Stimulated activated CD8-positive, alpha-beta memory T cell treated with anti-CD3 and anti-CD28 coated beads, Interleukin-4, amount 100 ng/mL, for 48 hours (primary cell): Measurements from ENCODE around the gene MAGI2.
"Not testable (repeated sequence)": the region's sequence is repeated elsewhere in the genome, so short reads cannot be mapped to it uniquely, and the experiment has no call there.

ENCODE experiments used
- DNase-seq: peaks from one replicate; pipeline ENCODE4 v3.0.0-alpha.2; 2020

Gene MAGI2

DNA sequence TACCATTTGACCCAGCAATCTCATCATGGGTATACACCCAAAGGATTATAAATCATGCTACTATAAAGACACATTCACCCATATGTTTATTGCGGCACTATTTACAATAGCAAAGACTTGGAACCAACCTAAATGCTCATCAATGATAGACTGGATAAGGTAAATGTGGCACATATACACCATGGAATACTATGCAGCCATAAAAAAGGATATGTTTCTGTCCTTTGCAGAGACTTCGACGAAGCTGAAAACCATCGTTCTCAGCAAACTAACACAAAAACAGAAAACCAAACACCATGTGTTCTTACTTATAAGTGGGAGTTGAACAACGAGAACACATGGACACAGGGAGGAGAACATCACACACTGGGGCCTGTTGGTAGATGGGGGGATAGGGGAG, 1131.2 kb downstream of the MAGI2 start:
- not testable (repeated sequence) for DNase-seq

DNA sequence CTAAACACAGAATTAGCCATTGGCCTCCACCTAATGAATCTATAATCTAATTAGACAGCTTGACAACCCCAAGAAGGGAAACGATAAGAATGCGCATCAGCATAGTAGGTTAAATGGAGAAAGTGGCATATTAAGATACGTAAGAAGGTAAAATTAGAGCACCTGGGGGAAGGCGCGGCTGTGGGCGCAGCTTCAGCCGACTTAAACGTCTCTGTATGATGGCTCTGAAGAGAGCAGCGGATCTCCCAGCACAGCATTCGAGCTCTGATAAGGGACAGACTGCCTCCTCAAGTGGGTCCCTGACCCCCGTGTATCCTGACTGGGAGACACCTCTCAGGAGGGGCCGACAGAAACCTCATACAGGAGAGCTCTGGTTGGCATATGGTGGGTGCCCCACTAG, 1136.1 kb downstream of the MAGI2 start:
- no peak for DNase-seq

DNA sequence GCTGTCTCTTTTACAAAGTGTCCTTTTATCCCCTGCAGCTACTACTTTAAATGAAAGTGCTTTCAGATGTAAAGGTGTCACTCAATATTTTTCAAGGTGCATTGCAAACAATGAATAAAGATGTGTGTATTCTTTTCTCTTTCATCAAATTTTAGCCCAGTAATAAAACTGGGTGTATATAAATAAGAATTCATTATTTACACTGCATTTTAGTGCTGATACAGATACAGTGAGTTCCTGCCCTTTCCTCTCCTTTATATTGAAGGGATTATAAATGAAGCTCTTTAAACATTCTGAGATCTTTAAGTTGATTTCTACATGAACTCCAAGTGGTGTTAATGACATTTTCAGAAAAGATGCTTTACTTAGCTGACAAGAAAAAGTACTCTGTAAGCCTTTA, 1137.4 kb downstream of the MAGI2 start:
- no peak for DNase-seq

DNA sequence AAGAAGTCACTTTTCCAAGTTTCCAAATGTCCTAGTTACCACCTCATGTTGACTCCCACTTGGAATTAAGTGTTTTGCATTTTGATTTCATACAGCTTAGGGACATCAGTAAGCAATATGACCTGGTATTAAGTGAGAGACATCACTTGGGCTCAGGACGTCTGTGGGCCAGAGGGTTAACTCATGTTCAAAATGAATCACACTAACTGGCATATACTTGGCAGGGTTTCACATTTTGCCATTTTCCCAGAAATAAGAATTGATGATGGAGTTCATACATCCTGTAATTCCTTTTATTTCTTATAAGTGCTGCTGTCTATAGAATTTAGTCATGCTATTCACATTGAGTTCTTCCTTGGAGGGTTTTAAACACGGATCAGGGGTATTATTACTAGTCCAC, 1138.3 kb downstream of the MAGI2 start:
- no peak for DNase-seq

DNA sequence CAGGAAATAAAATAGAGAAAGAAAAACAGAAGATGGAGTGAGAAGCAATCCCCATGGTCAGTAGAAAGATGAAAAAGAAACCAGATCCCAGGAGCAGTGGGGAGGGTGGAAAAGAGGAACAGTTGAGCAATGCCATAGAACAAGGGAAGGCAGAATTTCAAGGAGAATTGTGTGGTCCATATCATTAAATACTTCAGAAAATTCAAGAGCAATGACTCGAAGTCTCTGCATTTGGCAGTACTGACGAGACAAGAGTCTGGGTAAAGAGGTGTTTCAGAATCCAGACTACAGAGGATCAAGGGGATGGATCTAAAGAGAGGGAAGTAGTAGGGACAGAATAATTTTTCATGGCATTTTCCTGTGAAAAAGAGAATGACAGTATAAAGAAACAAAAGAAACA, 1142.3 kb downstream of the MAGI2 start:
- DNase-seq, result no peak

DNA sequence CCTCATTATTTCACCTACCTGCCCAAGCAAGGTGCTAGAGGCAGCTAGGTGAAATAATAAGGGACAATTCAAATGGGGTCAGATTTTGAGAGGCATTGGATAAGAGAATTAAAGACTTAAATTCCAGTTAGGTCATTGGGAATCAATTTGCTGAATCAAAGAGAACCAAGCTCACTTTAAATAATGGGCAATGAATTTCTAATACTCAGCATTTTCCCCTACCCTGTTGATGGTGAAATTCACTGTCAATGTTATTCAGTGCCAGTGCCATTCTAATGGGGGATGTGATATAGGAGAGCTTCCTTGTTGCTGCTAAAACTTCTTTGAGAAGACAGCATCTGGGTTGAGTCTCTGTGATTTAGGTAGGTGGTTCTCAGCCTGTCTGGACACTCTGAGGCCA, 1145.6 kb downstream of the MAGI2 start:
- no peak for DNase-seq

DNA sequence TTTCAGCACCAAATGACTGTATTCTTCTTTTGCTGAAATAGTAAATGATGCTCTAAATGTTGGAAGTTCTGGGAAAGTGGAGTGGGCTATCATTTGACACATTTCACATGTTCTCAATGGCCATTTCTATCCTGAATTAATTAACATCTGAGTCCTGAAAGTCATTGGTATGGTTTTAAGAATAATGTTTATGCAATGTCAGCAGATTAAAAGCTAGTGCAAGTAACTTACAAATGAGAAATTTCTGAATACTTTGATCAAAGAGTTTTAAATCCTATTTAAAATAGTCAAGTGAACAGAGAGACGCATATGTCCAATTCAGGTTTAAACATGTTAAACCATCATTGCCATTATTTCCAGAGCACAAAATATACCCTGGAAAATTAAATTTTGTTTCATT, 1146.8 kb downstream of the MAGI2 start:
- DNase-seq, result no peak

DNA sequence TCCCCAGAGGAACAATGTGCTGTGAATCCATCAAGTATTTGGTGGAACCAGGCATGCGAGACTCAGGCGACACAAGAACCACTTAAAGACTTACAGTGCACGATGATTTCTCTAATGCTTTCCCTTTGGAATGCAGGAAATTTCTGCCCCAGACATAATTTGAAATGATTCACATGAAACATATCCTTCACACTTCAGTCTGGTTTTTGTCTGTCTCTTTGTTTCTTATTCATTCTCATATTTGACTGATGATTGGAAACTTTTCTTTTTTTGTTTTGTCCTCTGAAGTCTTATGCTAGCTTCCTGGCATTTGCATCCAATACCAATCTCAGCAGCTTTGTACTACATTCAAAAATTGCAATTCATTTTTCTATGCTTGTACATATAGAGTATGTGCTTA, 1152.1 kb downstream of the MAGI2 start:
- DNase-seq, result no peak

DNA sequence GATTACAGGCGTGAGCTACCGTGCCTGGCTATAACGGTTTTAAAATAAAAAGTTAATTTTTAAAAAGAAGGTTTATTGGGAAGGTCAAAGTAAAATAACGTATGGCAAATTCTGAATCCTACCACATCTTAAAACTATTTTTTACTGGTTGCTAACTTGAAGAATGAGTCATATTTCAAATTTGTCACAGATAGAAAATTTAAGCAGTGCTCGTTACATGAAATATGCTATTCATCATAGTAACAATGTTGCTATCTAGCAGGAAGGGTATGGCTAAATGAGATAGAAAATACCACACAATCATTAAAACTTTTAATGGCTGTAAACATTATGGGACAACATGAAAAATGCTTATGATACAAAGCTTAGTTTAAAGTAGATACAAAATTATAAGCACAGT, 1154.4 kb downstream of the MAGI2 start:
- DNase-seq, result no peak

DNA sequence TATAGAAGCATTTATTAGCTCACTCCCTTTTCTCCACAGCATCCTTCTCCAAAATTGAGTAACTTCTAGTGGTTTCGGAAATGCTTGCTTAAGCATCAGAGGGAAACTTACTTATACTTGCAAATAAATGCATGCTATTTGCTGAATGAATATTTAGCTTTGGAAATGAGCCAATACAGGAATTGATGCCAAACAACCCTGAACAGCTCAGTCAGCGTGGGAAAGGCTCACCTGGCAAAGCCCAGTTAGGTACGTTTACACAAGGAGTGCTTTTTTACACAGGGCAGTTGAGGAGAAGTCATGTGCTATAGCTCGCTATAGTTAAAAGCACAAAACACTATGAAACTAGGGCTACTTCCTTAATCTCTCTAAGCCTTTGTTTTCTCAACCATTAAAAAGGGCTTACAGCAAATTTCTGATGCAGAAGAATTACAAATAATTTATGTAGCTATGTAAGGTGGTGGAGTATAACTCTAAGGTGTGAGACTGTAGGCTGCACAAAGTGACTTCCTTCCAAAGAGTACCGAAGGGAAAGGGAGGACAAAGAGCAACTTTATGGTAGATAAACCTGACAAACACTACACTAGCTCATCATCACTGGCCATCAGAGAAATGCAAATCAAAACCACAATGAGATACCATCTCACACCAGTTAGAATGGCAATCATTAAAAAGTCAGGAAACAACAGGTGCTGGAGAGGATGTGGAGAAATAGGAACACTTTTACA, 1156.7 kb downstream of the MAGI2 start:
- DNase-seq, result no peak

DNA sequence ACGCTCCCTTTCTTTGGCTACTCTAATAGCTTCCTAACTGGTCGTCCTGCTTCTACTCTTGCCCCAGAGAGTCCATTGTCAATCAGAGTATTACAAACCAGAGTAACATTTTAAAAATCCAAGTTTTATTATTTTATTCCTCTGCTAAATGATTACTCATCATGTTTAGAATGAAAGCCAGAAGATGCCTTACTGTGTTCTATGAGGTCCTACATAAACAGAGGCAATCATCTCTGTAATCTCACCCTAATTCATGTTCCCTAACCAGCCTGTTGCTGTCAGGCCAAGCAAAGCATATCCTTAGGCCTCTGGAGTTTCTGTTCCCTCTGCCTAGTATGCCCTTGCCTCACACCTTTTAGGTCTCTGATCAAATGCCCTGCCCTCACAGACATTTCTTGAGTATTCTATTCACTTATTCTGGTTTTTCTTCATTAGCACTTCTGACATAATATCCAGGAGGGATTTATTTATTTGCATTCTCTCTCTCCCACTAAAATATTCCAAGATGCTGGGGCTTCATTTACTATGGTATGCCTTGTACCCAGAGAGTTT, 1157.3 kb downstream of the MAGI2 start:
- no peak for DNase-seq

DNA sequence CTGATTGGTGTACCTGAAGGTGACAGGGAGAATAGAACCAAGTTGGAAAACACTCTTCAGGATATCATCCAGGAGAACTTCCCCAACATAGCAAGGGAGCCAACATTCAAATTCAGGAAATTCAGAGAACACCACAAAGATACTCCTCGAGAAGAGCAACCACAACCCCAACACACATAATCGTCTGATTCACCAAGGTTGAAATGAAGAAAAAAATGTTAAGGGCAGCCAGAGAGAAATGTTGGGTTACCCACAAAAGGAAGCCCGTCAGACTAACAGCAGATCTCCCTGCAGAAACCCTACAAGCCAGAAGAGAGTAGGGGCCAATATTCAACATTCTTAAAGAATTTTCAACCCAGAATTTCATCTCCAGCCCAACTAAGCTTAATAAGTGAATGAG, 1164.0 kb downstream of the MAGI2 start:
- DNase-seq, result not testable (repeated sequence)

DNA sequence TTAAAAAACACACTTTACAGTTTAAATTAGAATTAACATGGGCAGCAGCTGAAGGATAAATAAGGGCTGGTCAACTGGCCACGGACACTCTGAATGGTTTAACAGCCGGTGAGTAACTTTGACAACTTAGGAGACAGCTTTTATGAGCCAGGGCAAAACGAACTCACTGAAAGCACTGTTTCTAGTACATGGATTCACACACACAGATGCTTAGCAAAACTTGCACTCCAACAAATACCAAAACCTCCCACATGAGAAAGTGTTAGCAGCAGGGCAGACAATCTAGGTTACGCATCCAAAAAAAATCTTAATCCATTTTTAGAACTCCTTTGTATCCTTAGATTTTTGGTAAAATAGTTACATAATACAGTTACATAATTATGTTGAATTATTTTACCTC, 1168.5 kb downstream of the MAGI2 start:
- no peak for DNase-seq

DNA sequence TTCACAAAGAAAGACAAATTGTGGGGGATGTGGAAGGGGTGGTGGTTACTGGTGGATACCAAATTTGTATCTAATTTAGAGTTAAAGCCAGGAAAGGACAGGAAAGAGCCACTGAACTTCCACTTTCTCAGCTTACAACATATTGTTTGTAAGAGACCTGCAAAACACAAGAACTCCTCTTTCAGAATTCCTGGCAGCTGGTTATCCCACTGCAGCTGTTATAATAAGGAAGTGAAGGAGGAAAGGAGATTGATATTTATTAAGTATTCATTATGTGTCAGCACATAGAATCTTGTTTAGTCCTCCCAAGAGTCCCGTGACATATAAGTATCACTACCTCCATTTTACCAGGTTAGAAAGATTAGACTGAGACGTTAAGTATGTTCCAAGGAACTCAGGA, 1173.2 kb downstream of the MAGI2 start:
- no peak for DNase-seq

DNA sequence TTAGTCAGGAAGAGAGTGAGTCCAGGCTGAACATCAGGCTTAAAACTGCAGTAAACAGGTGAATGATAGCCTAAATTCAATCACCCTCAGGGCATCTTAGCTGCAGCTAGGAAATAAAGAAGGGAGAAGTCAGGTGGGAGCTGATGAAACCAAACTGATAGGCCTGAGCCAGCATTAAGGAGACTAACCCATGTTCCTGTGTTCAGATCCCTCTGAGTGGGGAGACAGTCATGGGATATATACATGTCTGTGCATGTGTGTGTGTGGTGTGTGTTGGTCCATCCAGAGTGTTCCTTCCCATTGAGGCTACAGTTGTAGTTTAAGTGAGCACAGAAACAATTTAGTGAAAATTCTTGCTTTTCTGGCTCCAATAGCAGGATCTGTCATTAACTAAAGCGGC, 1174.0 kb downstream of the MAGI2 start:
- DNase-seq, result no peak

DNA sequence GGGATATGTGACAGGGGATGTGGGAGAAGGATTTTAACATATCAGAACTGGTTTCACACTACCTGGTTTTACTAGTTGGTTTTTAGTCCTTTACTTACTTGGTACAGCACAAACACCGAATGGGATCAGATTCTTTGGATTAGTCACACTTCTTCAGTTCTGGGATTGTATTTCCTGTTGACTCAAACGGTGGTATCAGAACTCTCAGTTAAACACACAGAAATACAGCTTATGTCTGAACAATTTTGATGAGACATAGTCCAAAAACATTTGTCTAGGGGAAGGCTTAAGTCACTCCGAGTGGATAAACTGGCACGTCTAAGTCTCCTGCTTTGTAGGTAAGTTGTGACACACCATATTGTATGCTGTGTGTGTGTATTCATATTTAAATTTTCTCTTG, 1174.4 kb downstream of the MAGI2 start:
- DNase-seq, result no peak

DNA sequence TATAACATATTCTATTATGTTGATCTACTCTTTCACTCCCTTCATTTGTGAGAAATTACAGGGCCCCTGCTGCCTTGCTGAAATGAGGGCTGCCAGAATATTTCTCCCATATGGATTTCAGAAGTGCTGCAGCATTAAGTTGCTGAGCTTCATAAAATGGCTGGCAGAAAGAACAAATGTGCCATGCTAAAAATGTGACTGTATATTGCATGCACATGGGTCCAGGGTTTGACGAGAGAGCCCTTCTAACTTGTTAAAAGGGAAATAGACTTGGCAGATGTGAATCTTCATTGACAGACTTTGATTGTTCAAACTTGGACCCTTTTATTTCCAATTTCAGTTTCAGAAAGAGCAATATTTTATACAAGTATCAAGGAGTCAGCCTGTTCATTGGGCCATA, 1186.3 kb downstream of the MAGI2 start:
- DNase-seq, result no peak

DNA sequence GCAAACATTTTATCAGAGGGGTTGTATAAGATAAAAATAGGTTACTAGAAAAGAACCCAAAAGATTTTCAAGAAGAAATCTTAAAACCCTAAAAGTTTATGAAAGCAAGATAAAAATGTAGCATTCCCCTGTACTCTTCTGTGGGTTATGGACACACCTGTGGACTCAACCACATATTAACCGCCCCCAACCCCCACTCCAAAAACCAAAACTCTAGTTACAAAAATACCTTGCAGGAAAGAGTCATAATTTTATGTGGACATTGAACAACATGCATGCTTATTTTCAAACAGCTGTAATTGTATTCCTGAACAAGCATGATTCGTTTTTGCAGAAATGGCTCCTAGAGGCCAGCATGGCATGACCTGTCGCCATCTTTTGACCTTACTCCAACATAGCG, 1188.0 kb downstream of the MAGI2 start:
- no peak for DNase-seq

DNA sequence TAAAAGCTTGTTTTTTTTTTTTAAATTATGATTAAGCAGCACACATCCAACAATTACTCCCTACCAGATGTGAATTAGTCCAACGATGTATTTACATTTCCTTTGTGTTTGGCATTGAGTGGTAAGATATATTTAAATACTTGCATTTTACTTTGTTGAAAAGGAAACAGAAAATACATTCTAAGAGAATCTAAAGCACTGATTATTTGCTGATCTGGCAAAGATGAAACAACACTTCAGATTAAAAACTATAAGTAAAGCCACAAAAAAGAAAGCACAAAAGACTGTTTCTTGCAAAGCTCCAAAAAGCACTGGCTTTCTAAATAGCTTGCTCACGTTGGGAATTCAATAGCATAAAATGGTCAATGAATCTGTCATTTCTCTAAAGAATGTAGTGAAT, 1188.4 kb downstream of the MAGI2 start:
- DNase-seq, result no peak

DNA sequence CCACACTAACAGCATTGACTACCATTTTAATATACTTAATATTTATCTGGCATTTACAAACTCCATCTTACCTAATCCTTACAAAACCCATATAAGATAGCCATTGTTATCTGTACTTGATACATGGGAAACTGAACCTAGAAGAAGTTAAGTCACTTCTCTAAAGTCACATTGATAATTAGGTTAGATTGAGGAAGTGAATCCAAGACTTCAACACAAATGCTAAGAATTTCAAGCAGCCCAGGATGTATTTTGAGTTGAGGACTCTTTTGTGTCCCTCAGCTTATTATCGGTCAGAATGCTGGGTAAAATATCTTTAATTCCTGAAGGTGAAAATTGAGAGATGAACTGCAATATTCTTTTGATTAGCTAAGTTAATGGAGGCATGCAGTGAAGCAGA, 1189.4 kb downstream of the MAGI2 start:
- DNase-seq, result no peak

DNA sequence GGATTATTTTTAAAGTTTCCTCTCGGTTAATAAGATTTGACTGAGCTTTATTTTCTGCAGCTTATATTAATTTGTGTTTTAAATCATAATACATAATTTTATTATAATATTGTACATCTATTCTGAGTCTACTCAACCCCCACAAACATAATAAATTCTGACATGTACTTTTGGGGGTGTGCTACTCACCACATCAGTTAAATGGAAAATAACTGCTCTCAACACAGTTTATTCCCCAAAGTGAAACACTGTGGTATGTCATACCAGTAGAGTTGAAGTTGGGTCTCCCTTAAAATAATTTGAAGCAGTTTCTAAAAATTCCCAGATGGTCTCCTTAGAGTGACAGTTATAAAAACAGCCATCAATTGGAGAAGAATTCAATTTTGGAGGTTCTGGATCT, 1191.7 kb downstream of the MAGI2 start:
- no peak for DNase-seq

DNA sequence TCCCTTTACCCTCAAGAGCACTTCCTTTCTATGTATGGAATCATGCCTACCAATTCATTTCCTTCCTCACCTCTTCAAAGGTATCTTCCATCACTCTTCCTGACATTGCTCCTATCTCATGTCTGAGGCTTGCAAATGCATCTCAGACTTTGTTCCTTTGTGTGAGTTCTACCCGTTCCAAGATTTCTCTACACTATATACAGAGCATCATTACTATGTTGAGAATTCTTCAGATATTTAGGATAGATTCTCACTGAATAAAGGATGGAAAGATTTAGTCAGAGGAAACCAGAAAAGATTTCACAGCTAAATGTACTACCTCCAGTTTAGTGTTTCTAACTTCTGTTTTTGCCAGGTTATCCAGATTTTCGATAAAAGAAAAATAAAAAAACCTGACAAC, 1192.2 kb downstream of the MAGI2 start:
- DNase-seq, result no peak

DNA sequence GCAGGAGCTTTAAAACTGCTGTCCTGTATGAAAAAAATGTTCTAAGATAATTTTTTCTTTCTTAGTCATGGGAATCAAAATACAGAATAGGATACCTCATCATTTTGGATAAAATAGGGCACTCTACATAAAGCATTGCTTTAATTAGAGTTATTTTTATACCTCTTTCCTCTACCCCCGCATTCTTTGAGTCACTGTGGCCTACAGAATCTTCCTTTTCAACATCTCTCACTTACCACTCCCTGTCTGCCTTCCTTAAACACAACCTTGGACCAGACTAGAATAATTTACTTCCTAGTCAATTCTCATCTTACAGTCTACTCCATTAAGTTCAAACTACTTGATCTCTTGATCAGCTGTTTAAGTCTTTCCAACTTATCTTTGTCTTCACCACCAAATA, 1192.6 kb downstream of the MAGI2 start:
- no peak for DNase-seq

DNA sequence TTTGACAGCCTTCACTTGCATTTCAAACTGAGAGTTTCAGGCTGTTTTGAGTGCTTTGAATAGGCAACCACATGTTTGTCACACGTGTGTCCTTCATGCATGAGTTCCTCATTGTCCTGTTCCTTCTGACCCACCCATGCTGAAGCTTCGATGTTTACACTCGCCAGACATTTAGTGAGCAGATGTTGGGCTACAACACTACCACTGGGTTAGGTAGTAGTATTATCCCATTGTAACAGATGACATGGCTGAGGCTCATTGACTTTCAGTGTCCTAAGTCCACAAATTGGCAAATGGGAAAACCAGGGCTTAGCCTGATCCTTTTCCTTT, 1198.8 kb downstream of the MAGI2 start:
- DNase-seq, result no peak
